ENCODE data around the gene CNTN4. TPM values are rescaled to one million over a fixed set of nuclear protein-coding genes. Genes with fewer than 3 reads are reported as not detected.

The CNTN4 gene
- total RNA-seq, 1 donor = under 0.01 TPM

- H3K9me3 ChIP-seq (ENCODE audit: low read depth, low read length) = no peaks in the 10 kb centered on the region
- no peak overlapping the region for H3K4me2 ChIP-seq (ENCODE audit: insufficient read depth, low read length)
- no peak for TF ChIP-seq CTCF (IDR thresholded peaks at IDR 0.05; ENCODE audit: extremely low read depth, low read depth, low read length)
- no peaks in the 10 kb centered on the region for H3K36me3 ChIP-seq (ENCODE audit: insufficient read depth, low read length)
- H3K4me3 ChIP-seq (ENCODE audit: insufficient read depth, low read length) = no peak overlapping the region
- no peaks in the 10 kb centered on the region for H3K27me3 ChIP-seq (ENCODE audit: insufficient read depth, low read length)
- DNase-seq (ENCODE audit: insufficient read length, low spot score, missing footprints) = no peak
- no peaks in the 10 kb centered on the region for H3K4me1 ChIP-seq (ENCODE audit: insufficient read depth, low read length)
- H4K20me1 ChIP-seq (ENCODE audit: insufficient read depth, low read length) = no peaks in the 10 kb centered on the region
- H2AFZ ChIP-seq (ENCODE audit: low read length) = no peak overlapping the region
- H3K27ac ChIP-seq (ENCODE audit: low read depth, low read length) = no peak overlapping the region
- no peaks in the 10 kb centered on the region for H3K79me2 ChIP-seq (ENCODE audit: insufficient read depth, low read length)
Measured at GRCh38 chr3:2920103-2920502, 821.4 kb downstream of the CNTN4 start.

- no peak for DNase-seq (ENCODE audit: insufficient read length, low spot score, missing footprints)
- H3K36me3 ChIP-seq (ENCODE audit: insufficient read depth, low read length) = no peaks in the 10 kb centered on the region
- H3K4me2 ChIP-seq (ENCODE audit: insufficient read depth, low read length) = no peak overlapping the region
- no peaks in the 10 kb centered on the region for H3K4me1 ChIP-seq (ENCODE audit: insufficient read depth, low read length)
- no peak overlapping the region for H2AFZ ChIP-seq (ENCODE audit: low read length)
- no peak overlapping the region for H3K4me3 ChIP-seq (ENCODE audit: insufficient read depth, low read length)
- TF ChIP-seq CTCF (IDR thresholded peaks at IDR 0.05; ENCODE audit: extremely low read depth, low read depth, low read length) = no peak
- H4K20me1 ChIP-seq (ENCODE audit: insufficient read depth, low read length) = no peaks in the 10 kb centered on the region
- H3K9me3 ChIP-seq (ENCODE audit: low read depth, low read length) = no peaks in the 10 kb centered on the region
- no peaks in the 10 kb centered on the region for H3K79me2 ChIP-seq (ENCODE audit: insufficient read depth, low read length)
- H3K27ac ChIP-seq (ENCODE audit: low read depth, low read length) = no peak overlapping the region
- no peaks in the 10 kb centered on the region for H3K27me3 ChIP-seq (ENCODE audit: insufficient read depth, low read length)
Measured at GRCh38 chr3:2921452-2921851, 822.8 kb downstream of the CNTN4 start.

DNA sequence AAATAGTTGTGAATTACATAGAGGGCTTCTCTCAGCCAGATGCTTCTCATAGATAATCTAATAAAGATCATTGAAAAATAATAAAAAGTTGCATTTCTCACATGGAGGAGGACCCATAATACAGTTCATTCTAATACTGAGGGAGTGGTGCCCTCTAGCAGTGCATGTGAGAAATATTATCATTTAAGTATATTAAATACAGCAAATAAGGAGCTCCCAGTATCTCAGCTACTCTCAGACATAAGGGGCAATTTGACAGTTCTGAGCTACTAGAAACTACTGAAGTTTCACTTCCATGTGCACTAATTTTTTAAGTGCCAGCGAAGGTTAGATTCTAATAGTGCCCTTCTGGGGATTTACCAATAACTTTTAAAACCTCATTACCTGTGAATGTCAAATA lies 823.2 kb downstream of the CNTN4 start:
- no peaks in the 10 kb centered on the region for H3K4me1 ChIP-seq (ENCODE audit: insufficient read depth, low read length)
- no peaks in the 10 kb centered on the region for H4K20me1 ChIP-seq (ENCODE audit: insufficient read depth, low read length)
- no peak overlapping the region for H2AFZ ChIP-seq (ENCODE audit: low read length)
- no peak overlapping the region for H3K4me2 ChIP-seq (ENCODE audit: insufficient read depth, low read length)
- no peaks in the 10 kb centered on the region for H3K27me3 ChIP-seq (ENCODE audit: insufficient read depth, low read length)
- no peaks in the 10 kb centered on the region for H3K36me3 ChIP-seq (ENCODE audit: insufficient read depth, low read length)
- no peak for DNase-seq (ENCODE audit: insufficient read length, low spot score, missing footprints)
- no peak overlapping the region for H3K27ac ChIP-seq (ENCODE audit: low read depth, low read length)
- H3K4me3 ChIP-seq (ENCODE audit: insufficient read depth, low read length) = no peak overlapping the region
- no peak for TF ChIP-seq CTCF (IDR thresholded peaks at IDR 0.05; ENCODE audit: extremely low read depth, low read depth, low read length)
- no peaks in the 10 kb centered on the region for H3K79me2 ChIP-seq (ENCODE audit: insufficient read depth, low read length)
- no peaks in the 10 kb centered on the region for H3K9me3 ChIP-seq (ENCODE audit: low read depth, low read length)

- no peaks in the 10 kb centered on the region for H3K27me3 ChIP-seq (ENCODE audit: insufficient read depth, low read length)
- no peak overlapping the region for H2AFZ ChIP-seq (ENCODE audit: low read length)
- no peaks in the 10 kb centered on the region for H3K79me2 ChIP-seq (ENCODE audit: insufficient read depth, low read length)
- H3K36me3 ChIP-seq (ENCODE audit: insufficient read depth, low read length) = no peaks in the 10 kb centered on the region
- DNase-seq (ENCODE audit: insufficient read length, low spot score, missing footprints) = no peak
- no peak overlapping the region for H3K4me2 ChIP-seq (ENCODE audit: insufficient read depth, low read length)
- no peaks in the 10 kb centered on the region for H4K20me1 ChIP-seq (ENCODE audit: insufficient read depth, low read length)
- no peaks in the 10 kb centered on the region for H3K4me1 ChIP-seq (ENCODE audit: insufficient read depth, low read length)
- H3K4me3 ChIP-seq (ENCODE audit: insufficient read depth, low read length) = no peak overlapping the region
- H3K27ac ChIP-seq (ENCODE audit: low read depth, low read length) = no peak overlapping the region
- no peaks in the 10 kb centered on the region for H3K9me3 ChIP-seq (ENCODE audit: low read depth, low read length)
- TF ChIP-seq CTCF (IDR thresholded peaks at IDR 0.05; ENCODE audit: extremely low read depth, low read depth, low read length) = no peak
Measured at GRCh38 chr3:2923390-2923789, 824.7 kb downstream of the CNTN4 start.

Measured in osteoblast (primary cell).